Fibroblast of lung (primary cell): Measurements from ENCODE around the gene MACF1. TPM values are rescaled to one million over a fixed set of nuclear protein-coding genes. Genes with fewer than 3 reads are reported as not detected.
A peak's percentile ranks its signal among the peaks of the same experiment; 100 is the strongest.
"Not testable (repeated sequence)": the region's sequence is repeated elsewhere in the genome, so short reads cannot be mapped to it uniquely, and the experiment has no call there.

Experiments
- DNase-seq, 2 donors: peaks; one replicate each; pipeline versions ENCODE4 v3.0.0 to v3.0.0-alpha.2; 2010; ENCODE audit warnings: low read depth in 2 of 2
- H2AFZ ChIP-seq: 2 replicates; pipeline ENCODE4 v1.5.1; 2012; ENCODE audit warnings: low read length, control low read depth, inconsistent platforms
- H3K27ac ChIP-seq: 2 replicates; pipeline ENCODE4 v1.5.1; 2011; ENCODE audit warnings: low read length, control low read depth; ENCODE audit not compliant: insufficient read depth
- H3K27me3 ChIP-seq: 2 replicates; pipeline ENCODE4 v1.5.1; 2011; ENCODE audit warnings: mild to moderate bottlenecking, low read length; ENCODE audit not compliant: control insufficient read depth, insufficient read depth
- H3K36me3 ChIP-seq: 2 replicates; pipeline ENCODE4 v1.5.1; 2011; ENCODE audit warnings: low read length; ENCODE audit not compliant: control insufficient read depth, insufficient read depth
- H3K4me1 ChIP-seq: 2 replicates; pipeline ENCODE4 v1.5.1; 2011; ENCODE audit warnings: low read length; ENCODE audit not compliant: control insufficient read depth, insufficient read depth; ENCODE audit errors: extremely low read depth
- H3K4me2 ChIP-seq: 2 replicates; pipeline ENCODE4 v1.5.1; 2011; ENCODE audit warnings: low read length, control low read depth; ENCODE audit not compliant: insufficient read depth; ENCODE audit errors: extremely low read depth
- H3K4me3 ChIP-seq, 4 experiments: fragments of 200-600 bp in 1 of 4; sonication (generic) in 1 of 4; replicated peaks in 1 of 4; 2 replicates each; pipeline ENCODE4 v1.5.1; 2011 to 2016; ENCODE audit warnings: low read length in 4 of 4, low read depth in 3 of 4, mild to moderate bottlenecking in 3 of 4, control low read depth in 2 of 4, inconsistent platforms in 1 of 4, mixed read lengths in 1 of 4; ENCODE audit not compliant: insufficient read depth in 1 of 4; ENCODE audit errors: control extremely low read depth in 1 of 4
- H3K79me2 ChIP-seq: 2 replicates; pipeline ENCODE4 v1.5.1; 2012; ENCODE audit warnings: mild to moderate bottlenecking, low read length, inconsistent platforms; ENCODE audit not compliant: control insufficient read depth, insufficient read depth
- H3K9ac ChIP-seq: 2 replicates; pipeline ENCODE4 v1.5.1; 2011; ENCODE audit warnings: mild to moderate bottlenecking, low read length, control low read depth; ENCODE audit not compliant: insufficient read depth
- H3K9me3 ChIP-seq: 2 replicates; pipeline ENCODE4 v1.5.1; 2012; ENCODE audit warnings: low read depth, low read length; ENCODE audit not compliant: control insufficient read depth, insufficient read depth
- H4K20me1 ChIP-seq: 2 replicates; pipeline ENCODE4 v1.5.1; 2011; ENCODE audit warnings: low read length; ENCODE audit not compliant: control insufficient read depth, insufficient read depth; ENCODE audit errors: extremely low read depth
- CTCF ChIP-seq, 2 donors: IDR thresholded peaks in 1 of 2; conservative IDR thresholded peaks in 1 of 2; 1 replicate in 1 of 2; 2 replicates in 1 of 2; pipeline ENCODE4 v1.5.1; 2011 to 2012; ENCODE audit warnings: low read length in 2 of 2, control low read depth in 1 of 2, inconsistent platforms in 1 of 2, low read depth in 1 of 2, mild to moderate bottlenecking in 1 of 2
- EZH2 ChIP-seq: IDR thresholded peaks from 2 replicates; pipeline ENCODE4 v1.5.1; 2012; ENCODE audit warnings: low read length, control low read depth, mild to moderate bottlenecking; ENCODE audit errors: missing control alignments
- polyA plus RNA-seq, 2 donors: library from polyadenylated mRNA; depleted of rRNA in 1 of 2; stranded (reverse) in 1 of 2; unstranded in 1 of 2; fragments of >200 nt; gene quantifications; 2 replicates each; pipeline ENCODE4 v1.2.1, GENCODE V29; 2011 to 2012; ENCODE audit warnings: missing spikeins in 1 of 2
- total RNA-seq: library from RNA; depleted of rRNA; stranded (reverse); fragments of >200 nt; gene quantifications from 2 replicates; pipeline ENCODE4 v1.2.1, GENCODE V29; 2014

Gene MACF1
- total and polyA plus RNA-seq, 2 donors (not counting 1 experiment from before 2014, with no cell fraction given) = 178 to 414 TPM

GRCh38 chr1:39446986-39447567 lies 242.6 kb downstream of the MACF1 start:
- no peaks in the 10 kb centered on the region for H3K9me3 ChIP-seq
- H3K27ac ChIP-seq = no peak overlapping the region
- no peak overlapping the region for H3K9ac ChIP-seq
- H3K79me2 ChIP-seq = no peaks in the 10 kb centered on the region
- H4K20me1 ChIP-seq = no peaks in the 10 kb centered on the region
- H3K4me2 ChIP-seq = no peak overlapping the region
- peaks cover 12% of the 10 kb centered on the region for H3K36me3 ChIP-seq
- H2AFZ ChIP-seq = no peak overlapping the region
- H3K4me3 ChIP-seq = no peak overlapping the region
- no peak for TF ChIP-seq CTCF (conservative IDR thresholded peaks at IDR 0.05 in 1 of 2, IDR thresholded peaks at IDR 0.05 in 1 of 2; ENCODE audit: low read depth in 1 of 2, low read length in 2 of 2)
- TF ChIP-seq EZH2 = no peak
- no peak for DNase-seq
- no peaks in the 10 kb centered on the region for H3K27me3 ChIP-seq
- peaks cover 5% of the 10 kb centered on the region for H3K4me1 ChIP-seq

- H4K20me1 ChIP-seq, H3K4me1 ChIP-seq, H3K9ac ChIP-seq, H3K4me3 ChIP-seq, H3K27me3 ChIP-seq, H3K9me3 ChIP-seq, H2AFZ ChIP-seq, H3K4me2 ChIP-seq, H3K27ac ChIP-seq, H3K79me2 ChIP-seq, DNase-seq: not testable (repeated sequence)
- H3K36me3 ChIP-seq = peaks cover 18% of the 10 kb centered on the region
Measured at GRCh38 chr1:39450041-39450440, 245.5 kb downstream of the MACF1 start.

- Histone ChIP-seq H2AFZ (no peak overlapping the region), H3K4me2 (no peak overlapping the region)
- TF ChIP-seq EZH2 (no peak), CTCF (conservative IDR thresholded peaks at IDR 0.05 in 1 of 2, IDR thresholded peaks at IDR 0.05 in 1 of 2; ENCODE audit: low read depth in 1 of 2, low read length in 2 of 2) (no peak)
Measured at GRCh38 chr1:39450956-39451606, 246.6 kb downstream of the MACF1 start.

More at GRCh38 chr1:39450956-39451606, 246.6 kb downstream of the MACF1 start:
- H3K27ac ChIP-seq = peak overlapping the region; percentile 58
- peaks cover 24% of the 10 kb centered on the region for H3K36me3 ChIP-seq
- H3K79me2 ChIP-seq = peaks cover 1% of the 10 kb centered on the region
- peaks cover 5% of the 10 kb centered on the region for H3K4me1 ChIP-seq
- peak; percentile 75 to 84 for DNase-seq
- no peaks in the 10 kb centered on the region for H3K9me3 ChIP-seq
- no peaks in the 10 kb centered on the region for H3K27me3 ChIP-seq
- H3K4me3 ChIP-seq = no peak overlapping the region
- no peak overlapping the region for H3K9ac ChIP-seq
- H4K20me1 ChIP-seq = no peaks in the 10 kb centered on the region
